H1 (cell line): ENCODE data around the gene MGAT5B. TPM values are rescaled to one million over a fixed set of nuclear protein-coding genes. Genes with fewer than 3 reads are reported as not detected.

Experiments
- CTCF ChIA-PET: fragments of 300-600 bp; sonication (Branson Sonifier 250); formaldehyde crosslinking; loops from one replicate; lab custom pipeline; 2021; ENCODE audit not compliant: partially characterized antibody; lab: Charles Lee
- POLR2A ChIA-PET: fragments of 300-600 bp; sonication (Branson Sonifier 250); formaldehyde crosslinking; loops from one replicate; lab custom pipeline; 2021; ENCODE audit warnings: inconsistent platforms; ENCODE audit not compliant: partially characterized antibody; lab: Charles Lee
- DNase-seq, 2 experiments: peaks; one replicate each; pipeline versions ENCODE4 v3.0.0 to v3.0.0-alpha.2; 2010 to 2022; ENCODE audit warnings: low spot score in 2 of 2, low read depth in 1 of 2, mixed read lengths in 1 of 2
- FAIRE-seq: peaks from 2 replicates; lab custom pipeline; 2011; peaks lifted over from hg19 to GRCh38; lab: Jason Lieb, UNC
- H2AFZ ChIP-seq: 2 replicates; pipeline ENCODE4 v1.8.1; 2012; ENCODE audit warnings: low read length, inconsistent platforms
- H2AK5ac ChIP-seq: 2 replicates; pipeline ENCODE4 v1.6.1; 2013; ENCODE audit warnings: low read depth, low read length
- H2BK120ac ChIP-seq: replicated peaks from 2 replicates; pipeline ENCODE3; 2013; ENCODE audit warnings: low read depth, low read length, inconsistent platforms
- H2BK12ac ChIP-seq: 2 replicates; pipeline ENCODE4 v1.6.1; 2013; ENCODE audit warnings: low read depth, low read length
- H2BK15ac ChIP-seq: 2 replicates; pipeline ENCODE4 v1.6.1; 2013; ENCODE audit warnings: low read length
- H2BK20ac ChIP-seq: 2 replicates; pipeline ENCODE4 v1.6.1; 2013; ENCODE audit warnings: low read length
- H2BK5ac ChIP-seq: 2 replicates; pipeline ENCODE4 v1.6.1; 2013; ENCODE audit warnings: low read depth, low read length
- H3K14ac ChIP-seq: 2 replicates; pipeline ENCODE4 v1.6.1; 2013; ENCODE audit warnings: inconsistent platforms; ENCODE audit not compliant: insufficient read length
- H3K18ac ChIP-seq: 2 replicates; pipeline ENCODE4 v1.6.1; 2013; ENCODE audit warnings: low read length; ENCODE audit errors: extremely low read depth
- H3K23ac ChIP-seq: 2 replicates; pipeline ENCODE4 v1.6.1; 2013; ENCODE audit warnings: inconsistent platforms; ENCODE audit not compliant: insufficient read length
- H3K23me2 ChIP-seq: 2 replicates; pipeline ENCODE4 v1.6.1; 2013; ENCODE audit warnings: low read depth, low read length
- H3K27ac ChIP-seq: 2 replicates; pipeline ENCODE4 v1.6.1; 2011; ENCODE audit warnings: low read depth, low read length, inconsistent platforms
- H3K27me3 ChIP-seq, 4 experiments: replicated peaks in 1 of 4; 1 replicate in 1 of 4; 2 replicates in 3 of 4; pipeline versions ENCODE4 v1.6.1 to v1.8.1; 2011 to 2013; ENCODE audit warnings: low read length in 3 of 4, mild to moderate bottlenecking in 3 of 4, inconsistent platforms in 2 of 4, mixed read lengths in 2 of 4, moderate library complexity in 1 of 4; ENCODE audit not compliant: control insufficient read depth in 3 of 4, insufficient read depth in 3 of 4; ENCODE audit errors: extremely low read depth in 1 of 4
- H3K36me3 ChIP-seq, 4 experiments: 2 replicates each; pipeline versions ENCODE4 v1.6.1 to v1.8.1; 2011 to 2013; ENCODE audit warnings: mild to moderate bottlenecking in 4 of 4, low read length in 3 of 4, moderate library complexity in 2 of 4, control low read depth in 1 of 4, inconsistent platforms in 1 of 4; ENCODE audit not compliant: insufficient read depth in 4 of 4, control insufficient read depth in 2 of 4
- H3K4ac ChIP-seq: replicated peaks from 2 replicates; pipeline ENCODE3; 2013; ENCODE audit warnings: low read length, low read depth, mixed read lengths, inconsistent platforms; ENCODE audit not compliant: insufficient read length
- H3K4me1 ChIP-seq, 4 experiments: replicated peaks in 1 of 4; 1 replicate in 1 of 4; 2 replicates in 3 of 4; pipeline versions ENCODE4 v1.6.1 to v1.8.1; 2011 to 2013; ENCODE audit warnings: low read length in 3 of 4, inconsistent platforms in 2 of 4, mixed read lengths in 1 of 4; ENCODE audit not compliant: insufficient read depth in 4 of 4, control insufficient read depth in 3 of 4
- H3K4me2 ChIP-seq, 2 experiments: 2 replicates each; pipeline versions ENCODE4 v1.6.1 to v1.8.1; 2011 to 2013; ENCODE audit warnings: low read depth in 2 of 2, low read length in 2 of 2, control low read depth in 1 of 2, inconsistent platforms in 1 of 2, mild to moderate bottlenecking in 1 of 2; ENCODE audit not compliant: insufficient read depth in 1 of 2
- H3K4me3 ChIP-seq, 4 experiments: fragments of 200-600, 300-600 bp in 1 of 4; sonication (generic), shearing (Covaris generic), sonication (Bioruptor Twin) in 1 of 4; 2 replicates each; pipeline versions ENCODE4 v1.5.1 to v1.8.1; 2011 to 2016; ENCODE audit warnings: low read length in 4 of 4, low read depth in 3 of 4, control low read depth in 2 of 4, inconsistent platforms in 2 of 4, mild to moderate bottlenecking in 2 of 4, mixed read lengths in 1 of 4, moderate library complexity in 1 of 4; ENCODE audit not compliant: insufficient read depth in 2 of 4; ENCODE audit errors: extremely low read depth in 1 of 4
- H3K56ac ChIP-seq: replicated peaks from 2 replicates; pipeline ENCODE3; 2013; ENCODE audit warnings: low read depth, mild to moderate bottlenecking, mixed read lengths, low read length, inconsistent platforms; ENCODE audit not compliant: insufficient read length
- H3K79me1 ChIP-seq: 2 replicates; pipeline ENCODE4 v1.6.1; 2013; ENCODE audit warnings: low read depth, low read length, control low read depth
- H3K79me2 ChIP-seq, 2 experiments: 2 replicates each; pipeline versions ENCODE4 v1.6.1 to v1.8.1; 2012 to 2013; ENCODE audit warnings: low read length in 2 of 2, mild to moderate bottlenecking in 2 of 2, inconsistent platforms in 1 of 2; ENCODE audit not compliant: insufficient read depth in 2 of 2, control insufficient read depth in 1 of 2
- H3K9ac ChIP-seq, 4 experiments: replicated peaks in 1 of 4; 1 replicate in 1 of 4; 2 replicates in 3 of 4; pipeline versions ENCODE4 v1.6.1 to v1.8.1; 2011 to 2013; ENCODE audit warnings: low read depth in 3 of 4, low read length in 3 of 4, control low read depth in 2 of 4, mild to moderate bottlenecking in 2 of 4, moderate library complexity in 2 of 4, inconsistent platforms in 1 of 4; ENCODE audit errors: extremely low read depth in 1 of 4
- H3K9me3 ChIP-seq, 2 experiments: 2 replicates each; pipeline versions ENCODE4 v1.6.1 to v1.8.1; 2012 to 2013; ENCODE audit warnings: mild to moderate bottlenecking in 2 of 2, moderate library complexity in 2 of 2, control low read depth in 1 of 2, inconsistent platforms in 1 of 2, low read depth in 1 of 2, low read length in 1 of 2, mixed read lengths in 1 of 2; ENCODE audit not compliant: insufficient read depth in 2 of 2
- H4K20me1 ChIP-seq, 2 experiments: replicated peaks in 1 of 2; 2 replicates each; pipeline versions ENCODE3 to v1.8.1; 2011 to 2013; ENCODE audit warnings: inconsistent platforms in 2 of 2, low read length in 2 of 2, mild to moderate bottlenecking in 1 of 2; ENCODE audit not compliant: insufficient read depth in 2 of 2, control insufficient read depth in 1 of 2
- H4K5ac ChIP-seq: 2 replicates; pipeline ENCODE4 v1.6.1; 2013; ENCODE audit warnings: low read length, low read depth, mixed read lengths, inconsistent platforms; ENCODE audit not compliant: insufficient read length
- H4K8ac ChIP-seq: 2 replicates; pipeline ENCODE4 v1.8.0; 2013; ENCODE audit warnings: mild to moderate bottlenecking, moderate library complexity, low read length, inconsistent platforms; ENCODE audit not compliant: insufficient read depth; ENCODE audit errors: extremely low read depth
- H4K91ac ChIP-seq: replicated peaks from 2 replicates; pipeline ENCODE3; 2013; ENCODE audit warnings: low read length, mixed read lengths, inconsistent platforms; ENCODE audit not compliant: insufficient read length
- KDM1A ChIP-seq: fragments of 200-600, 300-600 bp; sonication (generic); IDR thresholded peaks from 2 replicates; pipeline ENCODE4 v1.7.1; 2016; ENCODE audit warnings: mild to moderate bottlenecking, low read length, borderline replicate concordance
- NANOG ChIP-seq: IDR thresholded peaks from 2 replicates; pipeline ENCODE4 v1.6.1; 2011; ENCODE audit warnings: low read length, low read depth, mild to moderate bottlenecking, inconsistent platforms; ENCODE audit not compliant: insufficient read depth, poor library complexity, severe bottlenecking
- TAF1 ChIP-seq: IDR thresholded peaks from 2 replicates; pipeline ENCODE4 v1.6.1; 2011; ENCODE audit warnings: mild to moderate bottlenecking, low read depth, low read length
- WGBS, 2 experiments: shearing (Covaris generic) in 1 of 2; methylation state at CpG; one replicate each; pipeline versions ENCODE4 v1.1.6 to v1.1.7; 2013 to 2015; ENCODE audit warnings: low lambda C conversion rate in 2 of 2, mixed read lengths in 2 of 2, inconsistent platforms in 1 of 2, low coverage in 1 of 2, missing lambda C conversion rate in 1 of 2; ENCODE audit not compliant: insufficient replicate concordance in 2 of 2, insufficient coverage in 1 of 2, insufficient read length in 1 of 2; ENCODE audit errors: extremely low coverage in 1 of 2, missing lambda C conversion rate in 1 of 2; 5-methylcytosine and 5-hydroxymethylcytosine counted together
- polyA plus RNA-seq, 7 experiments: library from polyadenylated mRNA; depleted of rRNA in 3 of 7; stranded (reverse) in 5 of 7; unstranded in 2 of 7; fragments of >200 nt in 5 of 7; fragments of 200-250 nt in 2 of 7; gene quantifications; 1 replicate in 5 of 7; 2 replicates in 1 of 7; 4 replicates in 1 of 7; pipeline versions ENCODE4 v1.2.1 to v1.2.3, GENCODE V29; 2011 to 2013; ENCODE audit warnings: missing spikeins in 2 of 7, mixed read lengths in 2 of 7
- total RNA-seq: library from RNA; stranded (reverse); fragmentation: NEBNext Ultra II Directional; extraction: Animal tissue kit (Norgen Biotek cat#: 25700); gene quantifications from 2 replicates; pipeline ENCODE4 v1.2.1, GENCODE V29; 2021

Gene MGAT5B
- total and polyA plus RNA-seq, 2 of the 8 experiments (the other 6 are each of a cell fraction or from before 2014, with no cell fraction given): 7.9 to 8.2 TPM

GRCh38 chr17:76981545-76982295, 113.5 kb downstream of the MGAT5B start:
- no peaks in the 10 kb centered on the region for H3K79me2 ChIP-seq
- no peak overlapping the region for H3K56ac ChIP-seq
- no peak overlapping the region; the same call in 1 of the 2 replicates for H3K18ac ChIP-seq
- no peaks in the 10 kb centered on the region for H3K23me2 ChIP-seq
- no peak overlapping the region for H3K27ac ChIP-seq
- H3K4me2 ChIP-seq: no peak overlapping the region
- no peak overlapping the region for H3K4me3 ChIP-seq
- H3K4me1 ChIP-seq: peaks cover 2 to 9% (median 5%) of the 10 kb centered on the region in 4 experiments; a peak in 6 of 7 replicates
- no peak for FAIRE-seq
- ChIA-PET CTCF (interaction anchor here (0.7 to 1.2 kb wide), 3 partner anchors 23 to 98 kb away, joined by 3 to 5 read pairs (median 4); no protein-coding TSS in a partner anchor), POLR2A (interaction anchor here (0.5 to 3.4 kb wide), 4 partner anchors 11 to 121 kb away, joined by 3 to 18 read pairs (median 6); no protein-coding TSS in a partner anchor)
- no peaks in the 10 kb centered on the region for H3K79me1 ChIP-seq
- H4K91ac ChIP-seq: no peak overlapping the region
- no peak overlapping the region for H3K4ac ChIP-seq
- H2BK120ac ChIP-seq: no peak overlapping the region
- no peak overlapping the region for H2AFZ ChIP-seq
- no peak overlapping the region for H2BK20ac ChIP-seq
- no peaks in the 10 kb centered on the region for H4K20me1 ChIP-seq
- no peak for TF ChIP-seq NANOG
- TF ChIP-seq KDM1A: peak; percentile 89
- TF ChIP-seq TAF1: no peak
- H3K14ac ChIP-seq: no peak overlapping the region
- H2AK5ac ChIP-seq: no peak overlapping the region
- H3K9me3 ChIP-seq: peaks cover 3 to 11% of the 10 kb centered on the region in 2 experiments; a peak in 2 of 4 replicates
- H3K27me3 ChIP-seq: peaks cover 0 to 2% (median 0%) of the 10 kb centered on the region in 4 experiments; a peak in 3 of 7 replicates
- H2BK15ac ChIP-seq: 0 out of 2 replicates have a peak overlapping the region, but pooled peaks have one; percentile 8
- DNase-seq: no peak
- H3K23ac ChIP-seq: no peak overlapping the region
- H2BK12ac ChIP-seq: no peak overlapping the region
- no peak overlapping the region for H4K5ac ChIP-seq
- WGBS, 2 experiments: 88% methylated on average over 15 of the region's 15 CpGs; no CpG with 5 or more reads in 1 of the 2 experiments
- H3K36me3 ChIP-seq: no peaks in the 10 kb centered on the region
- no peak overlapping the region for H2BK5ac ChIP-seq
- no peak overlapping the region for H4K8ac ChIP-seq
- no peak overlapping the region for H3K9ac ChIP-seq
